Hepatocyte (in vitro differentiated cells): ENCODE results near the gene NXT1. TPM values are rescaled to one million over a fixed set of nuclear protein-coding genes. Genes with fewer than 3 reads are reported as not detected.

Source experiments
- DNase-seq: peaks from one replicate; pipeline ENCODE4 v3.0.0-alpha.2; 2016; ENCODE audit warnings: low spot score
- H2AFZ ChIP-seq: fragments of 200-600 bp; sonication (generic); 2 replicates; pipeline ENCODE4 v1.6.0; 2016; ENCODE audit warnings: antibody characterized with exemption, mild to moderate bottlenecking
- H3K27ac ChIP-seq: fragments of 200-600 bp; sonication (generic); 2 replicates; pipeline ENCODE4 v1.5.1; 2016; ENCODE audit warnings: mild to moderate bottlenecking
- H3K27me3 ChIP-seq: fragments of 200-600 bp; sonication (generic); 2 replicates; pipeline ENCODE4 v1.6.1; 2016
- H3K36me3 ChIP-seq: fragments of 200-600 bp; sonication (generic); replicated peaks from 2 replicates; pipeline ENCODE4 v1.5.1; 2016; ENCODE audit warnings: low read depth; ENCODE audit not compliant: insufficient read depth
- H3K4me1 ChIP-seq: fragments of 200-600 bp; sonication (generic); 2 replicates; pipeline ENCODE4 v1.5.1; 2016; ENCODE audit warnings: mild to moderate bottlenecking, moderate library complexity; ENCODE audit not compliant: insufficient read depth
- H3K4me2 ChIP-seq: fragments of 200-600 bp; sonication (generic); 2 replicates; pipeline ENCODE4 v1.6.0; 2016
- H3K4me3 ChIP-seq: fragments of 200-600 bp; sonication (generic); 2 replicates; pipeline ENCODE4 v1.5.1; 2016; ENCODE audit warnings: mild to moderate bottlenecking
- H3K79me2 ChIP-seq: fragments of 200-600 bp; sonication (generic); 2 replicates; pipeline ENCODE4 v1.6.0; 2017; ENCODE audit warnings: mild to moderate bottlenecking
- H3K9me2 ChIP-seq: fragments of 200-600 bp; sonication (generic); replicated peaks from 2 replicates; pipeline ENCODE4 v1.6.0; 2017; ENCODE audit warnings: mild to moderate bottlenecking; ENCODE audit not compliant: insufficient read depth
- H3K9me3 ChIP-seq: fragments of 200-600 bp; sonication (generic); 2 replicates; pipeline ENCODE4 v1.5.1; 2016; ENCODE audit warnings: low read depth, mild to moderate bottlenecking
- H4K20me1 ChIP-seq: fragments of 200-600 bp; sonication (generic); 2 replicates; pipeline ENCODE4 v1.6.0; 2016; ENCODE audit warnings: mild to moderate bottlenecking; ENCODE audit not compliant: insufficient read depth, poor library complexity, severe bottlenecking
- CTCF ChIP-seq: fragments of 200-600 bp; sonication (generic); IDR thresholded peaks from 2 replicates; pipeline ENCODE4 v1.5.1; 2016; ENCODE audit warnings: antibody characterized with exemption, mild to moderate bottlenecking; ENCODE audit not compliant: poor library complexity
- EZH2 ChIP-seq: fragments of 200-600 bp; sonication (generic); IDR thresholded peaks from 2 replicates; pipeline ENCODE4 v1.6.1; 2016; ENCODE audit warnings: antibody characterized with exemption, mild to moderate bottlenecking, borderline replicate concordance
- EZH2phosphoT487 ChIP-seq: fragments of 200-600 bp; sonication (generic); IDR thresholded peaks from one replicate; pipeline ENCODE4 v1.6.1; 2018; ENCODE audit warnings: antibody characterized with exemption, mild to moderate bottlenecking, low read depth, moderate library complexity; ENCODE audit not compliant: unreplicated experiment, severe bottlenecking
- WGBS: methylation state at CpG from one replicate; pipeline ENCODE4 v1.1.6; 2016; ENCODE audit warnings: low lambda C conversion rate; ENCODE audit errors: missing lambda C conversion rate; 5-methylcytosine and 5-hydroxymethylcytosine counted together
- polyA plus RNA-seq: library from polyadenylated mRNA; unstranded; fragments of >200 nt; fragmentation: Nextera tagmentation; extraction: Ambion mirVana; gene quantifications from 2 replicates; pipeline ENCODE4 v1.2.1, GENCODE V29; 2016
- total RNA-seq: library from RNA; depleted of rRNA; stranded (reverse); fragments of >200 nt; gene quantifications from 2 replicates; pipeline ENCODE4 v1.2.3, GENCODE V29; 2014

The NXT1 gene
- total and polyA plus RNA-seq, 2 experiments from 2014 or later = 29.7 to 36.3 TPM

- H3K9me2 ChIP-seq = no peaks in the 10 kb centered on the region
- peak; percentile 3 for TF ChIP-seq CTCF
- no peak for TF ChIP-seq EZH2
- TF ChIP-seq EZH2phosphoT487 = no peak
- no peaks in the 10 kb centered on the region for H4K20me1 ChIP-seq
- peak overlapping the region; percentile 50 for H3K4me3 ChIP-seq
- H3K27ac ChIP-seq = peak overlapping the region; percentile 98
- peak overlapping the region; percentile 79 for H2AFZ ChIP-seq
- H3K4me1 ChIP-seq = peaks cover 20% of the 10 kb centered on the region
- peaks cover 15% of the 10 kb centered on the region for H3K79me2 ChIP-seq
- no peaks in the 10 kb centered on the region for H3K36me3 ChIP-seq
- peak overlapping the region; percentile 85 for H3K4me2 ChIP-seq
- WGBS = under 1% methylated on average over 71 of the region's 71 CpGs
- no peaks in the 10 kb centered on the region for H3K27me3 ChIP-seq
- no peaks in the 10 kb centered on the region for H3K9me3 ChIP-seq
- peak; percentile 100 for DNase-seq
Measured at GRCh38 chr20:23357767-23358562, 7.4 kb downstream of the NXT1 start.

GRCh38 chr20:23358563-23358906 lies 7.9 kb downstream of the NXT1 start:
- Histone ChIP-seq H3K9me2 (no peaks in the 10 kb centered on the region), H4K20me1 (no peaks in the 10 kb centered on the region), H3K4me1 (peaks cover 26% of the 10 kb centered on the region), H3K36me3 (no peaks in the 10 kb centered on the region), H3K4me3 (no peak overlapping the region), H2AFZ (peak overlapping the region; percentile 39), H3K9me3 (no peaks in the 10 kb centered on the region), H3K27me3 (no peaks in the 10 kb centered on the region), H3K4me2 (peak overlapping the region; percentile 73), H3K27ac (peak overlapping the region; percentile 98), H3K79me2 (peaks cover 15% of the 10 kb centered on the region)
- no peak for DNase-seq
- TF ChIP-seq EZH2phosphoT487 (no peak), EZH2 (no peak), CTCF (no peak)
- 57% methylated on average over 6 of the region's 6 CpGs for WGBS

GRCh38 chr20:23358923-23359593 lies 8.5 kb downstream of the NXT1 start:
- no peaks in the 10 kb centered on the region for H3K27me3 ChIP-seq
- TF ChIP-seq EZH2 (no peak), EZH2phosphoT487 (no peak), CTCF (no peak)
- H3K36me3 ChIP-seq = no peaks in the 10 kb centered on the region
- no peaks in the 10 kb centered on the region for H3K9me3 ChIP-seq
- no peak overlapping the region for H2AFZ ChIP-seq
- H4K20me1 ChIP-seq = peaks cover 3% of the 10 kb centered on the region
- H3K4me2 ChIP-seq = peak overlapping the region; percentile 73
- DNase-seq = peak; percentile 39
- WGBS = 66% methylated on average over 7 of the region's 7 CpGs
- H3K4me3 ChIP-seq = no peak overlapping the region
- H3K9me2 ChIP-seq = no peaks in the 10 kb centered on the region
- H3K27ac ChIP-seq = peak overlapping the region; percentile 98
- H3K4me1 ChIP-seq = peaks cover 28% of the 10 kb centered on the region
- H3K79me2 ChIP-seq = peaks cover 15% of the 10 kb centered on the region
